H1 (cell line): Measurements from ENCODE around the gene KIF13A.

Experiments used
- CEBPB ChIP-seq: IDR thresholded peaks from 2 replicates; pipeline ENCODE4 v1.6.1; 2012; ENCODE audit warnings: low read depth, low read length
- EZH2 ChIP-seq: fragments of 200-600 bp; sonication (generic); IDR thresholded peaks from 2 replicates; pipeline ENCODE4 v1.7.1; 2012; ENCODE audit warnings: low read depth, mild to moderate bottlenecking, moderate library complexity, low read length, inconsistent platforms; ENCODE audit not compliant: severe bottlenecking
- JUN ChIP-seq: IDR thresholded peaks from 2 replicates; pipeline ENCODE4 v1.6.1; 2011; ENCODE audit warnings: low read depth, mild to moderate bottlenecking, improper control_type of control experiment, low read length
- KDM5A ChIP-seq: fragments of 200-600 bp; IDR thresholded peaks from 2 replicates; pipeline ENCODE4 v1.7.1; 2012; ENCODE audit warnings: mild to moderate bottlenecking, low read length, inconsistent platforms, mixed read lengths
- RBBP5 ChIP-seq: IDR thresholded peaks from 2 replicates; pipeline ENCODE4 v1.7.1; 2012; ENCODE audit warnings: low read depth, mild to moderate bottlenecking, inconsistent platforms, low read length, moderate library complexity, borderline replicate concordance
- TCF12 ChIP-seq: IDR thresholded peaks from 2 replicates; pipeline ENCODE4 v1.6.1; 2011; ENCODE audit warnings: low read depth, mild to moderate bottlenecking, low read length
- TF ChIP-seq, protein P1 (sequence below), 3 experiments: IDR thresholded peaks; 1 replicate in 2 of 3; 2 replicates in 1 of 3; pipeline versions ENCODE4 v1.5.1 to v1.6.1; 2011; ENCODE audit warnings: low read length in 3 of 3, mild to moderate bottlenecking in 3 of 3, inconsistent platforms in 2 of 3, low read depth in 1 of 3, moderate library complexity in 1 of 3; ENCODE audit not compliant: insufficient read depth in 1 of 3; ENCODE audit errors: control extremely low read depth in 1 of 3

DNA sequence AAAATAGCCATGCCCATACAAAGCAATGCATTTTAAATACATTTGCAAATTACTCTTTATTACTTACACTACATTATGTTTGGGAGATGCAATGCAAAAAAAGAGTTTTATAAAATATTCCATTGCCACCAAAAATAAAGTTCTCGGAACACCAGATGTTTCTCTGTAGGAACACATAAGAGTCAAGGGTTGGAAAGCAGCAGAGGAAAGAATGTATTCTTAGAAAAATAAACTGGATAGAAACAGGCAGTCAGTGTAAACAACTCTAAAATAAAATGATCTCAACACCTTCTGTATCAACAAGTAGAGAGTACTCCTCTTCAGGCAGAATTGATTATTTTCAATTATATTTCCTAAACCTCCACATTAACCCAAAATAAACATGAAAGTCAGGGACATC is 28.1 kb downstream of the KIF13A start:
- no peak for TF ChIP-seq CEBPB
- no peak for TF ChIP-seq EZH2
- no peak for TF ChIP-seq KDM5A
- TF ChIP-seq, protein P1, sequence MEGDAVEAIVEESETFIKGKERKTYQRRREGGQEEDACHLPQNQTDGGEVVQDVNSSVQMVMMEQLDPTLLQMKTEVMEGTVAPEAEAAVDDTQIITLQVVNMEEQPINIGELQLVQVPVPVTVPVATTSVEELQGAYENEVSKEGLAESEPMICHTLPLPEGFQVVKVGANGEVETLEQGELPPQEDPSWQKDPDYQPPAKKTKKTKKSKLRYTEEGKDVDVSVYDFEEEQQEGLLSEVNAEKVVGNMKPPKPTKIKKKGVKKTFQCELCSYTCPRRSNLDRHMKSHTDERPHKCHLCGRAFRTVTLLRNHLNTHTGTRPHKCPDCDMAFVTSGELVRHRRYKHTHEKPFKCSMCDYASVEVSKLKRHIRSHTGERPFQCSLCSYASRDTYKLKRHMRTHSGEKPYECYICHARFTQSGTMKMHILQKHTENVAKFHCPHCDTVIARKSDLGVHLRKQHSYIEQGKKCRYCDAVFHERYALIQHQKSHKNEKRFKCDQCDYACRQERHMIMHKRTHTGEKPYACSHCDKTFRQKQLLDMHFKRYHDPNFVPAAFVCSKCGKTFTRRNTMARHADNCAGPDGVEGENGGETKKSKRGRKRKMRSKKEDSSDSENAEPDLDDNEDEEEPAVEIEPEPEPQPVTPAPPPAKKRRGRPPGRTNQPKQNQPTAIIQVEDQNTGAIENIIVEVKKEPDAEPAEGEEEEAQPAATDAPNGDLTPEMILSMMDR (IDR thresholded peaks at IDR 0.05; ENCODE audit: control extremely low read depth in 1 of 3, insufficient read depth in 1 of 3, low read depth in 1 of 3, low read length in 3 of 3), result no peak
- no peak for TF ChIP-seq TCF12
- no peak for TF ChIP-seq RBBP5
- no peak for TF ChIP-seq JUN
